GM23248 (cell line): ENCODE results near the gene COPZ2. TPM values are rescaled to one million over a fixed set of nuclear protein-coding genes. Genes with fewer than 3 reads are reported as not detected.

ENCODE experiments used
- DNase-seq: peaks from one replicate; pipeline ENCODE4 v3.0.0-alpha.2; 2015
- H2AFZ ChIP-seq: fragments of 200-600 bp; sonication (generic); 2 replicates; pipeline ENCODE4 v1.6.1; 2016; ENCODE audit warnings: antibody characterized with exemption
- H3F3A ChIP-seq: fragments of 200-600 bp; sonication (generic); 2 replicates; pipeline ENCODE4 v1.6.1; 2016; ENCODE audit warnings: mild to moderate bottlenecking, antibody characterized with exemption, mixed run types; ENCODE audit not compliant: insufficient read depth
- H3K27ac ChIP-seq: fragments of 200-600 bp; sonication (generic); 2 replicates; pipeline ENCODE4 v1.5.1; 2016; ENCODE audit warnings: mild to moderate bottlenecking
- H3K27me3 ChIP-seq: fragments of 200-600 bp; sonication (generic); replicated peaks from 2 replicates; pipeline ENCODE4 v1.6.1; 2016; ENCODE audit warnings: mild to moderate bottlenecking; ENCODE audit not compliant: insufficient read depth
- H3K36me3 ChIP-seq: fragments of 200-600 bp; sonication (generic); 2 replicates; pipeline ENCODE4 v1.6.1; 2016; ENCODE audit warnings: low read depth, mild to moderate bottlenecking
- H3K4me1 ChIP-seq: fragments of 200-600 bp; sonication (generic); 2 replicates; pipeline ENCODE4 v1.6.1; 2016; ENCODE audit warnings: mild to moderate bottlenecking; ENCODE audit not compliant: insufficient read depth
- H3K4me2 ChIP-seq: fragments of 200-600 bp; sonication (generic); one replicate; pipeline ENCODE4 v1.6.1; 2016; ENCODE audit warnings: mild to moderate bottlenecking; ENCODE audit not compliant: unreplicated experiment
- H3K4me3 ChIP-seq: fragments of 200-600 bp; sonication (generic); 2 replicates; pipeline ENCODE4 v1.5.1; 2016; ENCODE audit warnings: mild to moderate bottlenecking
- H3K79me2 ChIP-seq: fragments of 200-600 bp; sonication (generic); 2 replicates; pipeline ENCODE4 v1.6.1; 2016; ENCODE audit warnings: mild to moderate bottlenecking; ENCODE audit not compliant: insufficient read depth
- H3K9ac ChIP-seq: fragments of 200-600 bp; sonication (generic); 2 replicates; pipeline ENCODE4 v1.6.1; 2016; ENCODE audit warnings: mild to moderate bottlenecking
- H3K9me2 ChIP-seq: fragments of 200-600 bp; sonication (generic); 2 replicates; pipeline ENCODE4 v1.6.1; 2016; ENCODE audit warnings: mixed run types, mild to moderate bottlenecking, moderate library complexity; ENCODE audit not compliant: insufficient read depth
- H3K9me3 ChIP-seq: fragments of 200-600 bp; sonication (generic); one replicate; pipeline ENCODE4 v1.6.1; 2017; ENCODE audit warnings: low read depth
- H4K20me1 ChIP-seq: fragments of 200-600 bp; sonication (generic); 2 replicates; pipeline ENCODE4 v1.6.0; 2016; ENCODE audit not compliant: insufficient read depth
- EZH2 ChIP-seq: fragments of 200-600 bp; sonication (generic); IDR thresholded peaks from 2 replicates; pipeline ENCODE4 v1.6.1; 2018; ENCODE audit warnings: antibody characterized with exemption, mild to moderate bottlenecking; ENCODE audit not compliant: insufficient read depth, poor library complexity, severe bottlenecking
- EZH2phosphoT487 ChIP-seq: fragments of 200-600 bp; sonication (generic); IDR thresholded peaks from 2 replicates; pipeline ENCODE4 v1.6.1; 2018; ENCODE audit warnings: antibody characterized with exemption, moderate library complexity, mild to moderate bottlenecking, low read depth; ENCODE audit not compliant: insufficient read depth
- WGBS, 2 experiments: methylation state at CpG; one replicate each; pipeline ENCODE4 v1.1.6; 2015 to 2017; ENCODE audit warnings: low lambda C conversion rate in 2 of 2, low coverage in 1 of 2; ENCODE audit errors: missing lambda C conversion rate in 2 of 2; 5-methylcytosine and 5-hydroxymethylcytosine counted together
- in situ Hi-C: fragments of 300-500 bp; cut with MboI; formaldehyde crosslinking; loops from 2 replicates; pipeline ENCODE4 v1.15.0; 2020
- polyA plus RNA-seq: library from polyadenylated mRNA; unstranded; fragments of >200 nt; fragmentation: Nextera tagmentation; extraction: Ambion mirVana; gene quantifications from 2 replicates; pipeline ENCODE4 v1.2.1, GENCODE V29; 2016
- total RNA-seq: library from RNA; depleted of rRNA; stranded (reverse); fragments of >200 nt; shearing (Covaris generic); gene quantifications from 2 replicates; pipeline ENCODE4 v1.2.3, GENCODE V29; 2014

The COPZ2 gene
- total and polyA plus RNA-seq, 2 experiments from 2014 or later, result 148 to 399 TPM

- H3K4me3 ChIP-seq, result no peak overlapping the region
- H3K9me2 ChIP-seq, result no peaks in the 10 kb centered on the region
- H4K20me1 ChIP-seq, result no peaks in the 10 kb centered on the region
- peaks cover 45% of the 10 kb centered on the region for H3K4me1 ChIP-seq
- in situ Hi-C loops, result no loop called here
- H3F3A ChIP-seq, result peaks cover 78% of the 10 kb centered on the region
- H3K9ac ChIP-seq, result no peak overlapping the region
- no peaks in the 10 kb centered on the region for H3K27me3 ChIP-seq
- peaks cover 37% of the 10 kb centered on the region for H3K36me3 ChIP-seq
- H3K27ac ChIP-seq, result peak overlapping the region; percentile 45; the same call in 1 of the 2 replicates
- no peak overlapping the region for H2AFZ ChIP-seq
- WGBS, 2 experiments, result 100% methylated on average over 1 of the region's 1 CpG
- H3K79me2 ChIP-seq, result peaks cover 18% of the 10 kb centered on the region
- DNase-seq, result no peak
- no peaks in the 10 kb centered on the region for H3K9me3 ChIP-seq
- H3K4me2 ChIP-seq, result no peak overlapping the region
- TF ChIP-seq EZH2phosphoT487, result no peak
- no peak for TF ChIP-seq EZH2
Measured at GRCh38 chr17:48066192-48066591, 28.6 kb upstream of the COPZ2 start.

GRCh38 chr17:48064638-48065037 lies 27.0 kb upstream of the COPZ2 start:
- H3K9me2 ChIP-seq, result no peaks in the 10 kb centered on the region
- H4K20me1 ChIP-seq, result no peaks in the 10 kb centered on the region
- in situ Hi-C loops, result no loop called here
- peak overlapping the region; percentile 45 for H3K27ac ChIP-seq
- no peak for DNase-seq
- H3K36me3 ChIP-seq, result peaks cover 31% of the 10 kb centered on the region
- H3K27me3 ChIP-seq, result no peaks in the 10 kb centered on the region
- H3K4me3 ChIP-seq, result no peak overlapping the region
- peaks cover 42% of the 10 kb centered on the region for H3K4me1 ChIP-seq
- WGBS, 2 experiments, result 67 to 71% methylated on average over 3 of the region's 3 CpGs
- no peak overlapping the region for H2AFZ ChIP-seq
- H3K9ac ChIP-seq, result no peak overlapping the region
- no peak overlapping the region for H3K4me2 ChIP-seq
- H3F3A ChIP-seq, result peaks cover 68% of the 10 kb centered on the region
- H3K79me2 ChIP-seq, result peaks cover 20% of the 10 kb centered on the region
- no peak for TF ChIP-seq EZH2phosphoT487
- TF ChIP-seq EZH2, result no peak
- H3K9me3 ChIP-seq, result no peaks in the 10 kb centered on the region

- no peaks in the 10 kb centered on the region for H3K9me3 ChIP-seq
- peaks cover 33% of the 10 kb centered on the region for H3K79me2 ChIP-seq
- H3K4me1 ChIP-seq, result peaks cover 19% of the 10 kb centered on the region
- H2AFZ ChIP-seq, result no peak overlapping the region
- 97 to 99% methylated on average over 7 of the region's 7 CpGs for WGBS, 2 experiments
- in situ Hi-C loops, result no loop called here
- no peak overlapping the region for H3K9ac ChIP-seq
- no peak overlapping the region for H3K4me2 ChIP-seq
- no peaks in the 10 kb centered on the region for H4K20me1 ChIP-seq
- TF ChIP-seq EZH2phosphoT487 (no peak), EZH2 (no peak)
- H3K4me3 ChIP-seq, result no peak overlapping the region
- no peaks in the 10 kb centered on the region for H3K27me3 ChIP-seq
- no peak for DNase-seq
- no peaks in the 10 kb centered on the region for H3K9me2 ChIP-seq
- H3K36me3 ChIP-seq, result peaks cover 40% of the 10 kb centered on the region
- H3F3A ChIP-seq, result peaks cover 44% of the 10 kb centered on the region
- no peak overlapping the region; the same call in 1 of the 2 replicates for H3K27ac ChIP-seq
Measured at GRCh38 chr17:48062273-48062672, 24.7 kb upstream of the COPZ2 start.

GRCh38 chr17:48060249-48060648 lies 22.7 kb upstream of the COPZ2 start:
- Histone ChIP-seq H4K20me1 (no peaks in the 10 kb centered on the region), H3K36me3 (peaks cover 29% of the 10 kb centered on the region), H3K27ac (peak overlapping the region; percentile 28; the same call in 1 of the 2 replicates), H3K79me2 (peaks cover 46% of the 10 kb centered on the region), H3K9me3 (no peaks in the 10 kb centered on the region), H3K9ac (0 out of 2 replicates have a peak overlapping the region, but pooled peaks have one; percentile 3), H3K4me1 (peaks cover 15% of the 10 kb centered on the region), H3K9me2 (no peaks in the 10 kb centered on the region), H3K27me3 (no peaks in the 10 kb centered on the region), H2AFZ (no peak overlapping the region), H3K4me3 (no peak overlapping the region), H3K4me2 (no peak overlapping the region), H3F3A (peaks cover 28% of the 10 kb centered on the region)
- 62 to 67% methylated on average over 7 of the region's 7 CpGs for WGBS, 2 experiments
- TF ChIP-seq EZH2phosphoT487 (no peak), EZH2 (no peak)
- in situ Hi-C loops, result no loop called here
- no peak for DNase-seq
